Keratinocyte (primary cell): ENCODE data around the gene MZT2B.
"Not testable (repeated sequence)": the region's sequence is repeated elsewhere in the genome, so short reads cannot be mapped to it uniquely, and the experiment has no call there.

Experiments
- CTCF ChIP-seq, 3 experiments: IDR thresholded peaks in 1 of 3; conservative IDR thresholded peaks in 1 of 3; optimal IDR thresholded peaks in 1 of 3; 2 replicates in 2 of 3; 3 replicates in 1 of 3; pipeline versions ENCODE3 to v1.5.1; 2011; ENCODE audit warnings: low read length in 3 of 3, mild to moderate bottlenecking in 3 of 3, moderate library complexity in 2 of 3, control low read depth in 1 of 3, inconsistent platforms in 1 of 3; ENCODE audit not compliant: insufficient read depth in 2 of 3; ENCODE audit errors: extremely low read depth in 1 of 3
- EZH2 ChIP-seq: IDR thresholded peaks from one replicate; pipeline ENCODE4 v1.6.1; 2012; ENCODE audit warnings: inconsistent platforms, mild to moderate bottlenecking, low read length, moderate library complexity

GRCh38 chr2:130219147-130219546, 37.1 kb downstream of the MZT2B start:
- not testable (repeated sequence) for TF ChIP-seq CTCF (optimal IDR thresholded peaks at IDR 0.05 in 1 of 3, IDR thresholded peaks at IDR 0.05 in 1 of 3, conservative IDR thresholded peaks at IDR 0.05 in 1 of 3; ENCODE audit: extremely low read depth in 1 of 3, insufficient read depth in 2 of 3, low read length in 3 of 3); EZH2
